Kidney epithelial cell (primary cell): ENCODE data around the gene ANKRA2. TPM values are rescaled to one million over a fixed set of nuclear protein-coding genes. Genes with fewer than 3 reads are reported as not detected.
A peak's percentile ranks its signal among the peaks of the same experiment; 100 is the strongest.

Experiments
- DNase-seq: peaks from one replicate; pipeline ENCODE4 v3.0.0-alpha.2; 2010; ENCODE audit warnings: low read depth
- H3K27me3 ChIP-seq: 2 replicates; pipeline ENCODE4 v1.6.0; 2011; ENCODE audit warnings: low read length; ENCODE audit not compliant: control insufficient read depth, insufficient read depth
- H3K36me3 ChIP-seq: 2 replicates; pipeline ENCODE4 v1.5.1; 2011; ENCODE audit warnings: low read length; ENCODE audit not compliant: control insufficient read depth, insufficient read depth
- H3K4me3 ChIP-seq: 2 replicates; pipeline ENCODE4 v1.5.1; 2011; ENCODE audit warnings: low read depth, mild to moderate bottlenecking, control low read depth, low read length
- total RNA-seq: library from RNA; depleted of rRNA; stranded (reverse); fragments of >200 nt; gene quantifications from 2 replicates; pipeline ENCODE4 v1.2.3, GENCODE V29; 2015
- TF ChIP-seq, protein P1 (sequence below): IDR thresholded peaks from 2 replicates; pipeline ENCODE4 v1.5.1; 2011; ENCODE audit warnings: mild to moderate bottlenecking, moderate library complexity, low read length, control low read depth, inconsistent platforms; ENCODE audit not compliant: insufficient read depth, poor library complexity, severe bottlenecking

The ANKRA2 gene
- total RNA-seq, 1 donor from 2014 or later: 15.3 TPM

DNA sequence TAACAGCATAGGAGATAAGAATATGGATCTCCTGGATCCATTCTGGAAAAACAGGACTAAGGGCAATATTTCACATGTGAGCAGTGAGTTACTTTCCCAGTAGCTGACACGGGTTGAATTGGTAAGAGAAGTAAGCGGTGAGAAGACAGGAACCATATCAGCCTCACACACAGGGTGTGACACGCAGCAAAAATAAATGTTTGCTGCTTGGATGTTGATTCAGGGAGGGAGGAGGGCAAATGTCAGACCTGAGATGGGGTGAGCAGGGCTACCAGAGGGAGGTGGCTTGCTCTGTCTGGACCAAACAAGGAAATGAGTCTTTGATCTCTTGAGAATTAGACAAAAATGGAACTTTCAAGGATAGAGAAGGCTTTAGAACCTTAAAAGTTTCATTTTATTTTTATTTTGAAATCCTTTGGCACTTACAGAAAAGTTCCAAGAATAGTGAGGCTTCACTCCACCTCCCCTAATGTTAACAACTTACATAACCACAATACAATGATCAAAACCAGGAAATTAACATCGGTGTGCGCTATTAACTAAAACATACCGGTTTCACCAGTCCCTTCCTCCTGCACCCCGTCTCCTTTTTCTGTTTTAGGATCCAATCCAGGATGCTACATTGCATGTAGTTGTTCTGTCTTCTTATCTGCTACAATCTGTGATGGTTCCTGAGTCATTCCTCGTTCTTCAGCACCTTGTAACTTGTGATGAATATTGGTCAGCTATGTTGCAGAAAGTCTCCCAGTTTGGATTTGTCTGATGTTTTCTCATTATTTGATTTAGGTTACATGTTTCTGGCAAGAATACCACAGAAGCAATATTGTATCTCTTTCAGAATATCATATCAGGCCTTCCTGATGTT lies 40.0 kb upstream of the ANKRA2 start:
- DNase-seq: no peak

DNA sequence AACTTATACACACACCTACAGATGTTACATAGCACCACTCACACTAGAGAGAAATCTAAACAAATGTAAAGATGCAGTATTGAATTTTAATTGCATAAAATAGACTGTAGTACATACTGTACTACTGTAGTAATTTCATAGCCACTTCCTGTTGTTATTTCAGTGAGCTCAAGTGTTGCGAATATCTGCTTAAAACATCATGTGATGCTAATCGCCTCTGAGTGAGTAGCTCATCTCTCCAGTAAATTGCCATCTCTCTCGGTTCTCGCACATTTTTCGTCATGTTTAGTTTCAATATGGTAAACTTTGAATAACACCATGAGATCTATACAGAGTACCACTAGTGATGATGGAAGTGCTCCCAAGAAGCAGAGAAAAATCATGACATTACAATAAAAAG lies 38.6 kb upstream of the ANKRA2 start:
- TF ChIP-seq, protein P1, sequence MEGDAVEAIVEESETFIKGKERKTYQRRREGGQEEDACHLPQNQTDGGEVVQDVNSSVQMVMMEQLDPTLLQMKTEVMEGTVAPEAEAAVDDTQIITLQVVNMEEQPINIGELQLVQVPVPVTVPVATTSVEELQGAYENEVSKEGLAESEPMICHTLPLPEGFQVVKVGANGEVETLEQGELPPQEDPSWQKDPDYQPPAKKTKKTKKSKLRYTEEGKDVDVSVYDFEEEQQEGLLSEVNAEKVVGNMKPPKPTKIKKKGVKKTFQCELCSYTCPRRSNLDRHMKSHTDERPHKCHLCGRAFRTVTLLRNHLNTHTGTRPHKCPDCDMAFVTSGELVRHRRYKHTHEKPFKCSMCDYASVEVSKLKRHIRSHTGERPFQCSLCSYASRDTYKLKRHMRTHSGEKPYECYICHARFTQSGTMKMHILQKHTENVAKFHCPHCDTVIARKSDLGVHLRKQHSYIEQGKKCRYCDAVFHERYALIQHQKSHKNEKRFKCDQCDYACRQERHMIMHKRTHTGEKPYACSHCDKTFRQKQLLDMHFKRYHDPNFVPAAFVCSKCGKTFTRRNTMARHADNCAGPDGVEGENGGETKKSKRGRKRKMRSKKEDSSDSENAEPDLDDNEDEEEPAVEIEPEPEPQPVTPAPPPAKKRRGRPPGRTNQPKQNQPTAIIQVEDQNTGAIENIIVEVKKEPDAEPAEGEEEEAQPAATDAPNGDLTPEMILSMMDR: no peak
- DNase-seq: no peak
- H3K4me3 ChIP-seq: no peak overlapping the region
- no peaks in the 10 kb centered on the region for H3K27me3 ChIP-seq
- H3K36me3 ChIP-seq: no peaks in the 10 kb centered on the region

More for the DNA sequence above, 40.0 kb upstream of the ANKRA2 start:
- no peak overlapping the region for H3K4me3 ChIP-seq
- TF ChIP-seq, protein P1: no peak
- H3K36me3 ChIP-seq: no peaks in the 10 kb centered on the region
- no peaks in the 10 kb centered on the region for H3K27me3 ChIP-seq

DNA sequence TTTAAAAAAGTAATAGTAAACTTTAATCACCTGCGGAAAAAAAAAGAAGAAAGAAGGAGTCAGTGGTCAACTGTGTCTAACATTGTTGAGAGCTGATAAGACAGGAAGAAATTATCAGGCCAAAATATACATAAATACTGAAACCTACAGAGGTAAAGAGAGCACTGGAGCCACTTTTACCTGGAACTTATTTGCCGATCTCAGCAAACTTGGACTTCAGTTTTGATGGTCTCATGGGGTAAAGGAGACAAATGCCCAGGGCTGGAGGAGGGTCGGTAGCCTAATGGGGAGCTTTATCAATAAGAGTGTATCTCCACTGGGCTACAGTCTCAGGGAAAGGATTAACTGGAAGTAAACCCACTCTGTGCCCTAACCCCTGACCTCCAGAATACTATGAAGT lies 33.9 kb upstream of the ANKRA2 start:
- no peak for DNase-seq
- Histone ChIP-seq H3K36me3 (no peaks in the 10 kb centered on the region), H3K4me3 (no peak overlapping the region), H3K27me3 (no peaks in the 10 kb centered on the region)
- TF ChIP-seq, protein P1: no peak

DNA sequence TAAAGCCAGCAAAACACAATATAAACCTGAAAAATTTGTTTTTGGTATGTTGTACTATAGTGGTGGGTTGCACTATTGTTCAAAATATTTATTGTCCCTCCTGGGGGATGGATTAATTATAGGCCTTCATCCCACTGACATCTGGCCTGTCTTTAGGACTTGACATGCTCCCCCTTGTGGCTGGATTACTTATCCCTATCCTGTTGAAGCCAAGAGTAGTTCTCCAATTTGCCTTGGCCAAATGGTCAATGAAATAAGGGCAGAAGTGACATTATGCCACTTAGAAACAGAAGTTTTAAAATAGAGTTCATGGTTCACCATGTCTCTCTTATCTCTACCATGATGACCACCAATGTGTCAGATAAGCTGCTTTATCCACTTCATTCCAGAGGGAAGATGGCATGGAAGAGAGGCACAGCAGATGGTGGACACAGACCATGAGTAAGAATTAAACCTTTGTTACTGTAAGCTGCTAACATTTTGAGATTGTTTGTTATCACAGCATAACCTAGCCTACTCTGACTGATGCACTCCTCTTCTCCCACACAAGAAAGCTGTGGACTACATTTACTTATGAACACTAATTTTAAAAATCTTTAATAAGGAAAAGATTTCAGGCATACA lies 31.4 kb upstream of the ANKRA2 start:
- DNase-seq: no peak

DNA sequence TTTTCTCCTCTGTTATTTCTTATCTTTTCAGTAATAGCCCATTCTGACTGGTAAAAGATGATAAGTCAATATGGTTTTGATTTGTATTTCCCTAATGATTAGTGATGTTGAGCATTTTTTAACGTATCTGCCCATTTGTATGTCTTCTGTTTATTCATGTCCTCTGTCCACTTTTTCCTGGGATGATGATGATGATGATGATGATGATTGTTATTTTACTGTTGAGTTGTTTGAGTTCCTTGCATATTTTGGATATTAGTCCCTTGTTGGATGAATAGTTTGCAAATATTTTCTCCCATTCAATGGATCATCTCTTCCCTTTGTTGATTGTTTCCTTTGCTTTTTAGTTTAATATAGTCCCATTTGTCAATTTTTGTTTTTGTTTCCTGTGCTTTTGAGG lies 27.1 kb upstream of the ANKRA2 start:
- H3K27me3 ChIP-seq: no peaks in the 10 kb centered on the region
- TF ChIP-seq, protein P1: no peak
- H3K36me3 ChIP-seq: no peaks in the 10 kb centered on the region
- no peak overlapping the region for H3K4me3 ChIP-seq
- no peak for DNase-seq

More for the DNA sequence above, 31.4 kb upstream of the ANKRA2 start:
- no peaks in the 10 kb centered on the region for H3K27me3 ChIP-seq
- no peaks in the 10 kb centered on the region for H3K36me3 ChIP-seq
- TF ChIP-seq, protein P1: peak; percentile 56
- H3K4me3 ChIP-seq: no peak overlapping the region
